ENCODE measurements around the gene BRIP1. TPM values are rescaled to one million over a fixed set of nuclear protein-coding genes. Genes with fewer than 3 reads are reported as not detected.

BRIP1 gene
- total RNA-seq, 1 donor from 2014 or later, result 0.11 TPM

Other genes starting within 250 kb of the BRIP1 start
- 14.9 TPM for gene INTS2, start 64.5 kb upstream of the BRIP1 start, total RNA-seq
- gene MED13, start 201.8 kb upstream of the BRIP1 start, total RNA-seq, result 47.4 TPM